ENCODE measurements around the gene STK32B.

DNA sequence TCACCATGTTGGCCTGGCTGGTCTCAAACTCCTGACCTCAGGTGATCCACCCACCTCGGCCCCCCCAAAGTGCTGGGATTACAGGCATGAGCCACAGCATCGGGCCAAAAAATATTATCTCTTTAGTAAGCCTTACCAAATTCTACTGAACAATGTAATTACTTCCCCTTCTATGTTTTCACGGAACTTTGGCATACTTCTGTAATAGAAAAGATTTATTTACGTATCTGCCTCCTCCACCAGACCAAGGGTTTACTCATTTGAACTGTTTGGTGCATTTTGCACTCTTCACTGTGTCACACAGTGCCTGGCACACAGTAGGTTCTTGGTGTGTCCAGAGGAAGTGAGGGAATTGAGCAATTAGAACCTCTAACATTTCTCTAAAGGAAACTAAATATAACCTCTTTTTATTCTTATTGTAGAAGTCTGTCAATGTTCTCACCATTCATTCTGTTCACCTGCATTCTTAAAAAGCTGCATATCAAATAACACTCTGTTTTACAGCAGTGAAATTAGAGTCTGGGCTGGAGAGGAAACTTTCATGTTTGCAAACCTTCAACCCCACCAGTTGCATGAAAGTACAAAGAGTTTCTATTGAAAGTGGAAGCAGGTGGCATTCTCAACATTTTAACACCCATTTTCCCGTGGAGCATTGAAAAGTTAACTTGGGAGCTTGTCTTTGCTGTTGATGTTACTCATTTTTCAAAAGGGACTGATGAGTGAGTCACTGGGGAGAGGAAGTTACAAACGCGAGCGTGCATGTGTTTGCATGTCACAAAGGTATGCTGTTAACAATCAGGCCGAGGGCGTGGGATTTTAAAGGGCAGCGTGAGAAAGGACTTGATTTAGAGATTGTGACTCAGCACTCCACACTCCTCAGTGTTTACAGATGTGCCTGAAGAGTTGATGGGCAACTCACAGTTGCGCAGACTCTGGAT is 314.1 kb downstream of the STK32B start:
- TF ChIP-seq POLR2A (IDR thresholded peaks at IDR 0.05), result no peak
- TF ChIP-seq, protein P1, sequence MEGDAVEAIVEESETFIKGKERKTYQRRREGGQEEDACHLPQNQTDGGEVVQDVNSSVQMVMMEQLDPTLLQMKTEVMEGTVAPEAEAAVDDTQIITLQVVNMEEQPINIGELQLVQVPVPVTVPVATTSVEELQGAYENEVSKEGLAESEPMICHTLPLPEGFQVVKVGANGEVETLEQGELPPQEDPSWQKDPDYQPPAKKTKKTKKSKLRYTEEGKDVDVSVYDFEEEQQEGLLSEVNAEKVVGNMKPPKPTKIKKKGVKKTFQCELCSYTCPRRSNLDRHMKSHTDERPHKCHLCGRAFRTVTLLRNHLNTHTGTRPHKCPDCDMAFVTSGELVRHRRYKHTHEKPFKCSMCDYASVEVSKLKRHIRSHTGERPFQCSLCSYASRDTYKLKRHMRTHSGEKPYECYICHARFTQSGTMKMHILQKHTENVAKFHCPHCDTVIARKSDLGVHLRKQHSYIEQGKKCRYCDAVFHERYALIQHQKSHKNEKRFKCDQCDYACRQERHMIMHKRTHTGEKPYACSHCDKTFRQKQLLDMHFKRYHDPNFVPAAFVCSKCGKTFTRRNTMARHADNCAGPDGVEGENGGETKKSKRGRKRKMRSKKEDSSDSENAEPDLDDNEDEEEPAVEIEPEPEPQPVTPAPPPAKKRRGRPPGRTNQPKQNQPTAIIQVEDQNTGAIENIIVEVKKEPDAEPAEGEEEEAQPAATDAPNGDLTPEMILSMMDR (IDR thresholded peaks at IDR 0.05), result no peak
